GM19397 (cell line): Measurements from ENCODE around the gene BRF1.

Experiments used
- ATAC-seq: cut with Tn5 transposase; IDR thresholded peaks from one replicate; pipeline ENCODE4 v1.9.1; 2021; ENCODE audit warnings: mild to moderate bottlenecking, moderate library complexity; ENCODE audit not compliant: unreplicated experiment

Gene BRF1

DNA sequence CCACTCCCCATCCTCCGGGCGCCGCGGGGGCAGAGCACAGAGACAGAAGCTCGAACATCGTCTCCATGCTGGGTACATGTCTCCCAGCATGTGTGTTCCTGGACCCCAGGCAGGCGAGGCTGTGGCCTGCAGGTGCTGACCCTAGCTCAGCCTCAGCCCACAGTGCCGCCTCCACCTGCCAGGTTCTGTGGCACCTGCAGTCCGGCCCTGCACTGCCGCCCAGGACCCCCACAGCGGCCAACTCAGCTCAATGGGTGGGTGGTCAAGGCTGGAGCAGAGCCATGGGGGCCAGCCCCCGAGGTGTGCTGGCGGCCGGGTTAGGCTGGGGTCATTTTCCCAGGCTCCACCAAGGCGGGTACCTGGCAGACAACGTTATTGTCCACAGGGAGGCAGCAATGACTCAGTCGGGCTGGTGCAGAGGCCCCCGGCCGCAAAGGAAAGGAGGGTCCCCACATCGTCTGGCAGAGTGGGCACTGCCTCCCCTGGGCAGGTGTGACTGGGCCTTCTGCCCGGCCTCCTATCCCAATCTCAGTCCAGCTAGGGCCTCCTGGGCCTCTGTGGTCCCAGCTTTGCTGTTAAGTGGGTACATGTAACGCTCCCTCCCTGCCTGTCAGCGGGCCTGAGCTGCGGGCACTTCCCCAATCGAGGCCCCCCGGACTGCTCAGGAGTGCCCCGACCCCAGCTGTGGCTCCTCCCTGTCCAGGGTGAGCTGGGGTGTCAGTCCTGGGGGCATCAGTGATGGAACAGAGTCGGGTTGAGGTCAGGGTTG lies 99.5 kb downstream of the BRF1 start:
- ATAC-seq = no peak

GRCh38 chr14:105200641-105201040 lies 100.2 kb downstream of the BRF1 start:
- no peak for ATAC-seq

DNA sequence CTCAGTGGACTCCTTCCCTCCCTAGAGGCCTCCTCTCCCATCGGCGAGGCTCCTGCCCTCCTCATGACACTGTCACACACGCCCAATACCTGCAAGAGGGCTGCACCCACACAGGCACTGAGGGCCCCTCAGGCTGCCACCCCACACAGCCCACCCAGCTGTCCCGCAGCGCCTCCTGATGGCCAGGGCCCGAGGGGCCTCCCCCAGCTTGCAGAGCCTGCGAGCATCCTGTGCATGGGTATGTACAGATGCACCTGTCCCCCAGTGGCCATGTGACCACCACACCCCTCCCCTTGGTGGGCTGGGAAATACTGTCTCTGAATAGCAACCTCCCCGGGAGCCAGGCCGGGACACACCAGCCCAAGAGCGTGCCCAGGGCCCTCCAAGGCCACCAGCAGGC lies 100.7 kb downstream of the BRF1 start:
- no peak for ATAC-seq

DNA sequence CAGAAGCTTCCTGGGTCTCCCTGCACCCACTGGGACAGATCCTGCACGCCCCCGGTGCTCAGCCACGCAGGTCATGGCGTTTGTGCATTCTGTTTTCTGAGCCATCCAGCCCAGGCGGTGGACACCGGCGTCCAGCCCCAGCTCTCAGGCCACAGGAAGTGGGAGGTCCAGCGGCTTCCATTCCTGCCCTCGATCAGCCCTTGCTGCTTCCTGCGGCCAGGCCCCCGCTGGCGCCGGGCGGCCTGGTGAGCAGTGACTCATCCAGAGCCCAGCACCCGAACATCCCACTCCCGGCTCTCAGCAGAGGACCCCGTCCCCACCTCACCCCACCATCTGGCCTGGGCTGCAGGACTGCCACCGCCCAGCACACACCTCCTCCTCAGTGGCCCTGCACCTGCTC lies 101.7 kb downstream of the BRF1 start:
- no peak for ATAC-seq

DNA sequence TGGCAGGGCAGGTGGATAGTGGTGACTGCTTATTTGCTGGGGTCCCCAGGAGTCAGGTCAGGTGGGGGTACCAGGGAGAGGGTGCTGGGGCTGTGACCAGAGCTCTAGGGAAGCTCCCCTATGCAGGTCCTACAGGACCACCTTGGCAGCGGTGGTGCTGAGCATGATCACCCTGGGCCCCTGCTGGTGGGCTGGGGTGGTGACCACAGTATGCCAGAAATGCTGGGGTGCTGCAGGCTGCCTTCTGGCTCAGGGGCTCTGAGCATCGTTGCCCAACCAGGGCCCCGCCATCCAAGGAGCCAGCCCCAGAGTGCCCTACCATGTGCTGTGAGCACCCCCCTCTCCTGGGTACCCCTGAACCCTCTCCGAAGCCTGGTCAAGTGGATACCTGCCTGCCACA lies 102.2 kb downstream of the BRF1 start:
- ATAC-seq = no peak

- ATAC-seq = no peak
Observed at GRCh38 chr14:105197211-105197641, 103.6 kb downstream of the BRF1 start.

DNA sequence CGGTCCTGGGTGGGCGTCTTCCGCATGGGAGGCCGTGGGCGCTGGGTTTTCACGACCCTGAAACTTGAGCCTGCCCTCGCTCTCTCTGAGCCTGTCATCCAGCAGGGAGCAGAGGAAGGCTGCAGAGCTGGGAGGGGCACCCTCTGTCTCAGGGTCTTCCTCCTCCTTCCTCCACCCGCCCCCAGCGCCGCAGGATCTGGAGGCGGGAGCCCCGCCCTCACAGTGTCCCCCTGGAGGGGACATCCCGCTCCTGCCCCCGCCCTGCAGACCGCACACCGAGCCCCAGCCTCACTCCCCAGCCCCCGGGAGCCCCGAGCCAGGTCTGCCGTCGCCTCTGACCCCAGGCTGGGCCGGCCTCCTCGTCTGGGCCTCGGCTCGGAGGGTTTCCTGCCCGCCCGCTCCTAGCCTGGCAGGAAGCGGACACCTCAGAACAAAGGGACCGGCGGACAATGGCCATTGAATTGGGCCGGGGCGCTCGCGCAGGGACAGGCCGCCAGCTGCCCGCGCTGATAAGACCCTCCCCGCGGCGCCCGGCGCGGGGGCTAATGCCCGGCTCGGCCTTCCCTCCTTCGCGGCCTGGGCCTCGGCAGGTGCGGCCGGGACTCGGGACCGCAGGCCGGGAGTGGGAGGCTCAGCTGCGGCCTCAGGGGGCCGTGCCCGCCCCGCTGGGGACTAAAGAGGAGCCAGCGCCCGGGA lies 104.4 kb downstream of the BRF1 start:
- ATAC-seq = no peak

GRCh38 chr14:105195522-105196264 lies 105.1 kb downstream of the BRF1 start:
- no peak for ATAC-seq

GRCh38 chr14:105195051-105195450 lies 105.8 kb downstream of the BRF1 start:
- no peak for ATAC-seq

- no peak for ATAC-seq
Observed at GRCh38 chr14:105193916-105194782, 106.7 kb downstream of the BRF1 start.

DNA sequence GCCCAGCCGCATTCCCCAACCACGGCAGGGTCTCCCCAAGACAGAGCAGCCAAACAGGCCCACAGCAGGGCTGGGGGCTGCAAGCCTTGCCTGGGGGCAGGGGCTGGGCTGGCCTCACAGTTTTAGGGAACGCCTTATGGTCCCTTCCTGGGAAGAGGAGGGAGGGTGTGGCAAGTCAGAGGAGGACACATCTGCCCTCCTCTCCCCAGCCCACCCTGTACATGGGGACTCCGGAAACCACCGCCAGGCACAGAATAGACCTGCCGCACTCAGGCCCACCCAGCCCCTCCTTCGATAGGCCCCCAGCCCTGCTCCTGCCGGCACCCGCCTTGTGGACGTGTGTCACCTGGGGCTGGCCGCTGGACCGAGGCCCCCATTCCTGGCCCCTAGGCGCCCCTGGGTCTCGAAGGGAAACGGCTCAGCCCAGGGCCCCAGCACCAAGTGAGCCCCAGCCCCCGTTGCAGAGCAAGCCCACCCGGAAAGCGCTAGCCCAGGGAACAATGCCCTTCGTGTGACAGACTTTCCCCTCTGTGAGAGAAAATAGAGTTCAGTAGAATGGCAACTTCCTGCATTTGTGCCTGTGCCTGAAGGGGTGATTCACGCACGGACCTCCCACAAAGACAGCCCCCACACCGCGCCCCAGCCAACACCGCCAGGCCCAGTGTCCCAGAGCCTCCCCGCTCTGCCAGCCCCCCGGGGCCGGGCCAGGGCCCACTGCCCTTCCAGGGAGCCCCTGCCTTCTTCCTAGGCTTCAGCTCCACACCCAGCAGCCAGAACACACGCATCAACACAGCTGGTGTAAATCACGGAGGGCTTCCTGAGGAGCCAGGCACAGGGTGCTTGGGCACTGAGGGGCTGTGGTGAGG lies 107.7 kb downstream of the BRF1 start:
- no peak for ATAC-seq

DNA sequence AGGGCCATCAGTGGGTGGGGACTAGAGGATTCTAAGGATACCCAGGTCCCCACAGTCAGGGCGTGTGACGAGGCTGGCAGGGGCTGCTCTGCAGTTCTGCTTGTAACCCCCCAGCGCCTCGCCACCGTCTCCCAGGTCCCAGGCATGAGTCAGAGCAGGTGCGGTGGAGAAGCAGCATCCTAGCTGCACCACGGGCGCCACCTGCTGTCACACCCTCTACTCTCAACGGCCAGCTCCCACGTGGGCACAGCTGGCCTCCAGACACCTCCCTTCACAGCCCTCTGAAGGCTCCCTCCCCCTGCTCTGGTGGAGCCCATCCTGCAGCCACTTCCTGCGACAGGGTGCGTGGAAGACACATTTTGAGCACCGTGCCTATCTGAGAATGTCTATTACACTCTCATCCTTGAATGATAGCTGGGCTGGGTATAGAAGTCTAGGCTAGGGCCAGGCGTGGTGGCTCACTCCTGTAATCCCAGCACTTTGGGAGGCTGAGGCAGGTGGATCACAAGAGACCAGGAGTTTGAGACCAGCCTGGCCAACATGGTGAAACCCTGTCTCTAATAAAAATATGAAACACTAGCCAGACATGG lies 112.8 kb downstream of the BRF1 start:
- no peak for ATAC-seq

DNA sequence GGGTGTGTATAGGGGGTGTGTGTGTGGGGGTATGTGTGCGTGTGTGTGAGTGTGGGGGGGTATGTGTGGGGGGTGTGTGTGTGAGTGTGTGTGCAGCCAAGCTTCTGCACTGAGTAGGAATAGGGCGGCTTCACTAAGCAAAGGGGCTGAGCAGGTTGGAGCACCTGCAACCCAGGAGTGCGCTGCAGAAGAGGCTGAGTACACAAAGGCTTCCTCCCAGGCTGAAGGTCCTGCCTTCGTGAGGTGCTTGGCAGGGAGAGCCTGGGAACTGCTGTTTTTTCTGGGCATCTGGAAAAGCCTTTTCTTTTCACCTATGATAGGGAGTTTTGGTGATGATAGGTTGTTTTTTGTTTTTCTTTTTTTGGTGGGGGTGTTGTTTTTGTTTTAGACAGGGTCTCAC lies 113.7 kb downstream of the BRF1 start:
- ATAC-seq = no peak

- no peak for ATAC-seq
Observed at GRCh38 chr14:105185973-105186372, 114.8 kb downstream of the BRF1 start.

DNA sequence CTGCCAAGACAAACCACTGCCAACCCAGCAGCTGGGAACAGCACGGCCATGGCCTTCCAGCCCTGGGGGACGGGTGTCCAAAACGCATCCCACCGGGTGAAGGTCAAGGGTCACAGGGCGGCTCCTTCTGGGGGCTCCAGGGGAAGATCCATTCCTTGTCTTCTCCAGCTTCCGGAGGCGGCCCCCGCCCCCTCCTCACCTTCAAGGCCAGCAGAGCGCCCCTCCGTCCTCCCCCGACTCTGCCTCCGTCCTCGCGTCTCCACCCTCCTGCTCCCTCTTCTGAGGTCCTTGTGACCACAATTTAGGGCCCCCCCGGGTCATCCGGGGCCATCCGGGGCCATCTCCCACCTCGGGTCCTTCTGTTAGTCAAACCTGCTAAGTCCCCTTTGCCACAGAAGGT lies 115.8 kb downstream of the BRF1 start:
- ATAC-seq = no peak

DNA sequence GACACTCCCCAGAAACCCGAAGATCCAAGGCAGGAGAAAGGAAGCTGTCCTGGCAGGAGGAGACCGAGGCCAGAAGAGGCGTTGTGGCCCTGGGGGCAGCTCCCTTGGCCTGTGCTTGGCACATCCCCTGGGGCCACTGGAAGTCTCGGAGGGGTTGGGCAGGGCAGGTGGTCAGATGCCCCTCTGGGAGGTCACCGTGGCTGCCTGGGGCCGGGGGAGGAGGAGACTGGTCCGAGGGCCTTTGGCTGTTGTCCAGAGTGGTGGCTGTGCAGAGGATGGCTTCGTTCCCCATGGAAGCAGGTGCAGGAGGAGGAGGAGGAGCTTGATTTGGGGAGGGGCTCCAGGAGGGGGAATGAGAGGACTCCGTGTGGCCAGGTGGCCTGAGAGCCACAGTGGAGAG lies 116.3 kb downstream of the BRF1 start:
- ATAC-seq = no peak

DNA sequence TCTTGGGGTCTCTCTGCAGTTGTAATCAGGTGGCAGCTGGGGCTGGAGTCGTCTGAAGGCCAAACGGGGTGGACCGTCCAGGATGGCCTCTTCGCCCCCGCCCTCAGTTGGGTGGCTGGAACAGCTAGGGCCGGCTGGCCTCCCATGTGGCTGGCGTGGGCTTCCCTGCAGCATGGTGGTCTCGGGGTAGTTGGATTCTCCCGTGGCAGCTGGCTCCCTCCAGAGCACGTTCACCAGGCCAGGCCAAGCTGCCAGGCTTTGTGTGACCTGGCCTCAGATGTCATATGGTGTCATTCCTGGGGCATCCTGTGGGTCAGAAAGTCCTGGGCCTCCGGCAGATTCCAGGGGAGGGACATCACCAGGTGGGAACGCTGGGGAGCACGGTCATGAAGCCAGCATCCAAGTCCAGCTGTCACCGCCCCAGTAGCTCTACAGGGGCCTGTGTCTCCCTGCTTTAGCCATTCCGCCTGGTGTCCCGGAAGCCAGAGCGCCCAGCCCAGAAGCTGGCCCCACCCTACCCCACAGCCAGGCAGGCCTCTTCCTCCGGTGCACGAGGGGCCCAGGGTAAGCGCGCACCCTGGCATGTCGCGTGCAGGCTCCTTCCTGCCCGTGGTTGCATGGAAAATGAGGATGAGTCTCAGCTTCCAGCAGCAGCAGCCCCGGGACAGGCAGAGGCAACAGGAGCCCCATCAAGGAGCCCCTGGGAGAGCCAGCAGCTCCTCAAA lies 118.3 kb downstream of the BRF1 start:
- no peak for ATAC-seq

DNA sequence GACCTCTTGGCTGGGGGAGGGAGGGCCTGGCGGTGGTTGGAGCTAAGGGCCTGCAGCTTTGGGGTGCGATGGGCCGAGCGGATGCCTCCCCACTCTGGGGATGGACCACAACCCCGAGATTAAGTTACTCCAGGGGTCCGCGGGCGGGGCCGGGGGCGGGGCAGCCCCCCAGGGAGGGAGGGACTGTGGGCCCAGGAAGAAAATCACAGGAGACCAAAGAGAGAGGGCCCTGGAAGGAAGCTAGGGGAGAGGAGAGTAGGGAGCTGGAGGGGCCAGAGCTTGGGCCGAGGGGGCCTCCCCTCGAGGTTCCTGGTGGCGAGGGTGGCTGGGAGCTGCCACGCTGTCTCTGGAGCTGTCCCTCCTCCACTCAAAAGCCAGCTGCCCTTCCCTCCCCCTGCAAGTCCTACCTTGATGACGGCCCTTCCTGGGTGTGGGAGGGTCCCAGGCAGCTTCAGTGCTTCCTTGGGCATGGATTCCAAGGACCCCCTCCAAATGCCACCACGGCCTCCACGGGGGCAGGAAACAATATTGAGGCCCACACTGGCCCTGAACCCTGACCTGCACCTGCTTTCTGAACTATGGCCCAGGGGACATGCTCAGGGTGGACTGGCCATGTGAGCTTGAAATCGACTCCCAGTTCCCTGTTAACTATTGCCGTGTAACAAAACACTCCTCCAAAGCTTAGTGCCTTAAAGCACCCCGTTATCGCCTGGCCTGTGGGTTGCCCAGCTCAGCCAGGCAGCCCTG lies 119.1 kb downstream of the BRF1 start:
- no peak for ATAC-seq
